Spleen (tissue), 7 donors: ENCODE data around the gene POU6F2.

Experiments
- POLR2A ChIP-seq, 3 donors: fragments of 450-650 bp; IDR thresholded peaks; one replicate each; pipeline ENCODE4 v1.5.1; 2017; ENCODE audit warnings: antibody characterized with exemption in 3 of 3, mild to moderate bottlenecking in 1 of 3
- POLR2AphosphoS5 ChIP-seq, 3 donors: sonication (generic); formaldehyde crosslinking; IDR thresholded peaks; one replicate each; pipeline ENCODE4 v1.5.1; 2017; ENCODE audit warnings: antibody characterized with exemption in 3 of 3
- TF ChIP-seq, protein P1 (sequence below), 11 experiments: fragments of 200-600 bp in 7 of 11; fragments of 450-650 bp in 4 of 11; sonication (generic) in 4 of 11; IDR thresholded peaks in 8 of 11; conservative IDR thresholded peaks in 3 of 11; 1 replicate in 7 of 11; 2 replicates in 4 of 11; pipeline versions ENCODE4 v1.4.0 to v1.8.0; 2016 to 2021; ENCODE audit warnings: antibody characterized with exemption in 11 of 11, inconsistent platforms in 4 of 11, mild to moderate bottlenecking in 1 of 11
- donor health status: DM: no; HTN: no; CAD: no; lungs with moderate emphysema.
- donor health status: DM: no; HTN: no; CAD: no.
- donor health status: DM: no; HTN: no; CAD: no.

DNA sequence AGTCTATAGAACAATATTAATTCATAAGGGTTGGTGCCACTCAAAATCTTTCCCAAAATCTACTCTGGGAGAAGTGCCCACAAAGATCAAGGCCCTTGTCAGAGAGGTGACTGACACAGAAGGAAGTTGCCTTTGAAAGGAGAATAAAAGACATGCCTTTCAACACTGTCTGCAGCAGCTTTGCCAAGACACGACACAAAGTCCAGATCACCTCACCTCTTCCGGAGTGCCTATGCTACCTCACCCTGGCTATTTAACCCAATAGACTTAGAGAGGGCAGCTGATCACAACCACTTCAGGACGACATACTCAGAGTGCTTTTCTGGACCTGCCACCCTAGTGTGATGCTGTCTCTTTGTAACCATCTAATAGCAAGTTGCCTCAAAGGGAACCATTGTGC, 539.5 kb downstream of the POU6F2 start:
- TF ChIP-seq POLR2A (IDR thresholded peaks at IDR 0.05) (no peak), POLR2AphosphoS5 (IDR thresholded peaks at IDR 0.05) (no peak)
- TF ChIP-seq, protein P1, sequence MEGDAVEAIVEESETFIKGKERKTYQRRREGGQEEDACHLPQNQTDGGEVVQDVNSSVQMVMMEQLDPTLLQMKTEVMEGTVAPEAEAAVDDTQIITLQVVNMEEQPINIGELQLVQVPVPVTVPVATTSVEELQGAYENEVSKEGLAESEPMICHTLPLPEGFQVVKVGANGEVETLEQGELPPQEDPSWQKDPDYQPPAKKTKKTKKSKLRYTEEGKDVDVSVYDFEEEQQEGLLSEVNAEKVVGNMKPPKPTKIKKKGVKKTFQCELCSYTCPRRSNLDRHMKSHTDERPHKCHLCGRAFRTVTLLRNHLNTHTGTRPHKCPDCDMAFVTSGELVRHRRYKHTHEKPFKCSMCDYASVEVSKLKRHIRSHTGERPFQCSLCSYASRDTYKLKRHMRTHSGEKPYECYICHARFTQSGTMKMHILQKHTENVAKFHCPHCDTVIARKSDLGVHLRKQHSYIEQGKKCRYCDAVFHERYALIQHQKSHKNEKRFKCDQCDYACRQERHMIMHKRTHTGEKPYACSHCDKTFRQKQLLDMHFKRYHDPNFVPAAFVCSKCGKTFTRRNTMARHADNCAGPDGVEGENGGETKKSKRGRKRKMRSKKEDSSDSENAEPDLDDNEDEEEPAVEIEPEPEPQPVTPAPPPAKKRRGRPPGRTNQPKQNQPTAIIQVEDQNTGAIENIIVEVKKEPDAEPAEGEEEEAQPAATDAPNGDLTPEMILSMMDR (IDR thresholded peaks at IDR 0.05 in 8 of 11, conservative IDR thresholded peaks at IDR 0.05 in 3 of 11): no peak
